ENCODE results near the gene DMTF1. TPM values are rescaled to one million over a fixed set of nuclear protein-coding genes. Genes with fewer than 3 reads are reported as not detected.

The DMTF1 gene
- total and polyA plus RNA-seq, 2 experiments from 2014 or later: 37.8 to 75.1 TPM

DNA sequence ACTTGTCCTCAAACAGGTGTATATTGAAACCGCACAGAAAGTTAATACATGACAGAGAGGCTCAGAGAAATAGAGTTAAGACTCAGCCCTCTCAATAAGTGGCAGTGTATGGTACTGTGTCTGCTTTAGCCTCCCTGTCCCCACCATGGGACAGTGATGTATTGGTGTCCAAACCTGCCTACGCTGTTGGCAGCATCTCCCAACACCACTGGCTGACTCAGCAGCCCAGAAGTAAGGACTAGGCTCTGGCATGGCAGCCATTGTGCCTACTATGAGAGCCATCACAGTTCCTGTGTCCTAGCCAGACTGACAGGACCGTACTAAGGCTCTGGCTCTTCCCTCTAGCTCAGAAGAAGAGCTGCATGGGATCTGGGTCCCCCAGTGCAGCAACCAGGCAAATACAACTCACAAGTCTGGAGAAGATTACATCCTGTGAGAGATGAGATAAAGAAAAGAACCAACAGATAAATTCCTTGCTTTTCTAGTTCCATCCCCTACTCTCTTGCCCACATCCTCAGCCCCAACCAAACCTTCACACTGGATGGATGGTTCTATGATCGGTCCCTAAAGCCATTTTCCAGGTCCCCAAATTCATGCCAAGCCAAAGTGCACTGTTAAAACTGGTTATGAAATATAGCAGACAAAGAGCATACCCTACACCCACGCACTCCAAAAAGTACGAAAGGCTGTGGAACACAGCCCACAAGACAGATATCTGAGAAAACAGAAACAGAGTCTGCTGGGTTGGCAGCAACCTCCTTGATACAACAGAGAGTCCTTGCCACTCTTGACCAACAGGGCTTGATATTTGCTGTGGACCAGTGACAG lies 44.1 kb upstream of the DMTF1 start:
- WGBS (ENCODE audit: low lambda C conversion rate, missing lambda C conversion rate): 83% methylated on average over 6 of the region's 6 CpGs
- no peaks in the 10 kb centered on the region for H3K9me2 ChIP-seq (replicated peaks; ENCODE audit: insufficient read depth)
- DNase-seq (ENCODE audit: low spot score): no peak
- no peaks in the 10 kb centered on the region for H3K79me2 ChIP-seq
- TF ChIP-seq, protein P1, sequence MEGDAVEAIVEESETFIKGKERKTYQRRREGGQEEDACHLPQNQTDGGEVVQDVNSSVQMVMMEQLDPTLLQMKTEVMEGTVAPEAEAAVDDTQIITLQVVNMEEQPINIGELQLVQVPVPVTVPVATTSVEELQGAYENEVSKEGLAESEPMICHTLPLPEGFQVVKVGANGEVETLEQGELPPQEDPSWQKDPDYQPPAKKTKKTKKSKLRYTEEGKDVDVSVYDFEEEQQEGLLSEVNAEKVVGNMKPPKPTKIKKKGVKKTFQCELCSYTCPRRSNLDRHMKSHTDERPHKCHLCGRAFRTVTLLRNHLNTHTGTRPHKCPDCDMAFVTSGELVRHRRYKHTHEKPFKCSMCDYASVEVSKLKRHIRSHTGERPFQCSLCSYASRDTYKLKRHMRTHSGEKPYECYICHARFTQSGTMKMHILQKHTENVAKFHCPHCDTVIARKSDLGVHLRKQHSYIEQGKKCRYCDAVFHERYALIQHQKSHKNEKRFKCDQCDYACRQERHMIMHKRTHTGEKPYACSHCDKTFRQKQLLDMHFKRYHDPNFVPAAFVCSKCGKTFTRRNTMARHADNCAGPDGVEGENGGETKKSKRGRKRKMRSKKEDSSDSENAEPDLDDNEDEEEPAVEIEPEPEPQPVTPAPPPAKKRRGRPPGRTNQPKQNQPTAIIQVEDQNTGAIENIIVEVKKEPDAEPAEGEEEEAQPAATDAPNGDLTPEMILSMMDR (IDR thresholded peaks at IDR 0.05; ENCODE audit: poor library complexity): no peak
- no peak for TF ChIP-seq EZH2phosphoT487 (IDR thresholded peaks at IDR 0.05; ENCODE audit: low read depth, severe bottlenecking, unreplicated experiment)
- no peak for TF ChIP-seq EZH2 (IDR thresholded peaks at IDR 0.05; ENCODE audit: borderline replicate concordance)
- no peaks in the 10 kb centered on the region for H3K36me3 ChIP-seq (replicated peaks; ENCODE audit: insufficient read depth, low read depth)
- H3K27me3 ChIP-seq: no peaks in the 10 kb centered on the region
- no peaks in the 10 kb centered on the region for H3K4me1 ChIP-seq (ENCODE audit: insufficient read depth)
- H3K4me3 ChIP-seq: no peak overlapping the region
- no peak overlapping the region for H3K4me2 ChIP-seq
- H3K27ac ChIP-seq: no peak overlapping the region
- H2AFZ ChIP-seq: no peak overlapping the region
- no peaks in the 10 kb centered on the region for H3K9me3 ChIP-seq (ENCODE audit: low read depth)
- no peaks in the 10 kb centered on the region for H4K20me1 ChIP-seq (ENCODE audit: insufficient read depth, poor library complexity, severe bottlenecking)

DNA sequence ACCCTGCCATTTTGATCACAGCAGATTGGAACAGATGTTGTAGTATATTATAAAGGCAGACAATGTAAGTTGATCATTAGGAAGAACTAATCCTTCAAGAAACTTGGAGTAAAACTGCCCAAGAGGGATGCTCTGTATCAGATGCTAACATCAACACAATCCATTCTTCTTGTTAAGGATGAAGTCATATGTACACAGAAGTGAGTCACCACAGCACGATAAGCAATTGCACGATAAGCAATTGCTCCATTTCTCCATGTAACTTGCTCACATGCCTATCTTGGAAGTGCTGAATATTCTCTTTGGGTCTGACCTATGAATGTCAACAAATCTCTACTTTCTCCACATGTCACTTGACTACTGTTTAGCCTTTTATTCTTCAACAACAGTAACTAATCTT lies 41.5 kb upstream of the DMTF1 start:
- Histone ChIP-seq H3K36me3 (replicated peaks; ENCODE audit: insufficient read depth, low read depth) (no peaks in the 10 kb centered on the region), H4K20me1 (ENCODE audit: insufficient read depth, poor library complexity, severe bottlenecking) (no peaks in the 10 kb centered on the region), H3K27me3 (no peaks in the 10 kb centered on the region), H3K4me2 (no peak overlapping the region), H3K4me3 (no peak overlapping the region), H3K27ac (peak overlapping the region; percentile 32), H3K9me3 (ENCODE audit: low read depth) (no peaks in the 10 kb centered on the region), H2AFZ (no peak overlapping the region), H3K9me2 (replicated peaks; ENCODE audit: insufficient read depth) (no peaks in the 10 kb centered on the region), H3K79me2 (no peaks in the 10 kb centered on the region), H3K4me1 (ENCODE audit: insufficient read depth) (no peaks in the 10 kb centered on the region)
- WGBS (ENCODE audit: low lambda C conversion rate, missing lambda C conversion rate): 43% methylated on average over 2 of the region's 2 CpGs
- peak; percentile 71 for DNase-seq (ENCODE audit: low spot score)
- TF ChIP-seq EZH2phosphoT487 (IDR thresholded peaks at IDR 0.05; ENCODE audit: low read depth, severe bottlenecking, unreplicated experiment) (no peak), EZH2 (IDR thresholded peaks at IDR 0.05; ENCODE audit: borderline replicate concordance) (no peak)
- TF ChIP-seq, protein P1 (IDR thresholded peaks at IDR 0.05; ENCODE audit: poor library complexity): no peak

DNA sequence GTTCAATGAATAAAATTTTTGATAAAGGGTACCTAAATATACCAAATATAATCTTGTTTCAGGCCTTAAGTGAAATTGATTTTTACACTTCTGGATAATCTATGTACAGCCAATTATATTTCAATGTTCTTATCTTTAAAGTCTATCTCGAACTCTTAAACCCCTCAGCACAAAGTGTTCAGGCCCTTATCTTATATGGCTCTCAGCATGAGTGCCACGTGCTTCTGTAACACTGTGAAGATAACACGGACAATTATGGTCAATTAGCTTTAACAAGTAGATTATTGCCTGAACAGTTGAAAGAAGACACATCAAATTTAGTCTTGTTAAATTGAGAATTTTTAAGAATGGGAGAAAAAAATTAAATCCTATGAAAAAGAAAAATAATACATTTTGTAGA lies 40.4 kb upstream of the DMTF1 start:
- no peak overlapping the region for H3K27ac ChIP-seq

More for the DNA sequence above, 40.4 kb upstream of the DMTF1 start:
- Histone ChIP-seq H3K9me3 (ENCODE audit: low read depth) (no peaks in the 10 kb centered on the region), H3K9me2 (replicated peaks; ENCODE audit: insufficient read depth) (no peaks in the 10 kb centered on the region), H3K4me2 (no peak overlapping the region), H3K4me1 (ENCODE audit: insufficient read depth) (no peaks in the 10 kb centered on the region), H3K79me2 (no peaks in the 10 kb centered on the region), H2AFZ (no peak overlapping the region), H3K36me3 (replicated peaks; ENCODE audit: insufficient read depth, low read depth) (no peaks in the 10 kb centered on the region), H3K27me3 (no peaks in the 10 kb centered on the region), H3K4me3 (no peak overlapping the region), H4K20me1 (ENCODE audit: insufficient read depth, poor library complexity, severe bottlenecking) (no peaks in the 10 kb centered on the region)
- TF ChIP-seq EZH2phosphoT487 (IDR thresholded peaks at IDR 0.05; ENCODE audit: low read depth, severe bottlenecking, unreplicated experiment) (no peak), EZH2 (IDR thresholded peaks at IDR 0.05; ENCODE audit: borderline replicate concordance) (no peak)
- TF ChIP-seq, protein P1 (IDR thresholded peaks at IDR 0.05; ENCODE audit: poor library complexity): no peak
- WGBS (ENCODE audit: low lambda C conversion rate, missing lambda C conversion rate): 23% methylated on average over 3 of the region's 3 CpGs
- DNase-seq (ENCODE audit: low spot score): no peak

All from hepatocyte (in vitro differentiated cells).